GM21529 (cell line): ENCODE results near the gene LKAAEAR1.

Experiments
- ATAC-seq: cut with Tn5 transposase; IDR thresholded peaks from one replicate; pipeline ENCODE4 v1.9.1; 2021; ENCODE audit not compliant: unreplicated experiment

Gene LKAAEAR1

DNA sequence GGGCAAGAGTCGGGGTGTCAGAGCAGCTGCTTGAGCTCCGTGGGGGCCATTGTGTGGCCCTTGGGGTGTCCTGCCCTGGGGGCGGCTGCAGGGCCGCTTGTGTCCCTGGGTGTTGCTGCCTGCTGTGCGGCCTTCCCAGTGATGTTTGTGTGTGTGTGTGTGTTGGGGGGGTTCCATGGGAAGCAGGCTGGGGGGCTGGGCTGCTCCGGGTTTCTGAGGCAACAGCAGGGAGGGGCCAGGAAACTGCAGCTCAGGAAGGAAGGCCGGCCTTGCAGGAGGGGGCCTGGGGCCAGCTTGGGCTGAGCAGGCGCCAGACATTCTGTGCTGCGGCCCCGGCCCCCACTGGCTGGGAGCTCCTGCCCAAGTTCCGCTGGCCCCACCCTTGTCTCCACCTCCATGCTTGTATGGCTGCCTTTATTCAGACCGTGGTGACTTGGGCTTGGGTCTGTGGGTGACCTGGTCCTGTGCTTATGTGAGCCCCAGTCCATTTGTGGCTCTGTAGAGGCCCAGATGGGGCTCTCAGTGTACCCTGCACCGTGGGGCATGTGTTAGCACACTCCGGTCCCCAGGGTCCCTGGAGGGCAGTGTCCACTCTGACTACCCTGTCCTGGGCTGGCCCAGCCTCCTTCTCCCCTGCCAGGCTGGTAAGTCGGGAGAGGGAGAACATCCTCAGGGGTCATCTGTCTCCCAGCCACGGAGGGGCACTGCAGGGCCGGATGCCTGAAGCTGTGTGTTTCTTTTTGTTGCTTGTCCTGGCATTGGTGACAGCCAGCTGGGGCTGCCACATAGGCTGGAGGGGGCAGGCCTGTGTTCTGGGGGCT is 30.1 kb downstream of the LKAAEAR1 start:
- no peak for ATAC-seq

- ATAC-seq, result no peak
Measured at GRCh38 chr20:64052987-64053840, 31.0 kb downstream of the LKAAEAR1 start.

GRCh38 chr20:64052326-64052722 is 31.9 kb downstream of the LKAAEAR1 start:
- ATAC-seq, result no peak

DNA sequence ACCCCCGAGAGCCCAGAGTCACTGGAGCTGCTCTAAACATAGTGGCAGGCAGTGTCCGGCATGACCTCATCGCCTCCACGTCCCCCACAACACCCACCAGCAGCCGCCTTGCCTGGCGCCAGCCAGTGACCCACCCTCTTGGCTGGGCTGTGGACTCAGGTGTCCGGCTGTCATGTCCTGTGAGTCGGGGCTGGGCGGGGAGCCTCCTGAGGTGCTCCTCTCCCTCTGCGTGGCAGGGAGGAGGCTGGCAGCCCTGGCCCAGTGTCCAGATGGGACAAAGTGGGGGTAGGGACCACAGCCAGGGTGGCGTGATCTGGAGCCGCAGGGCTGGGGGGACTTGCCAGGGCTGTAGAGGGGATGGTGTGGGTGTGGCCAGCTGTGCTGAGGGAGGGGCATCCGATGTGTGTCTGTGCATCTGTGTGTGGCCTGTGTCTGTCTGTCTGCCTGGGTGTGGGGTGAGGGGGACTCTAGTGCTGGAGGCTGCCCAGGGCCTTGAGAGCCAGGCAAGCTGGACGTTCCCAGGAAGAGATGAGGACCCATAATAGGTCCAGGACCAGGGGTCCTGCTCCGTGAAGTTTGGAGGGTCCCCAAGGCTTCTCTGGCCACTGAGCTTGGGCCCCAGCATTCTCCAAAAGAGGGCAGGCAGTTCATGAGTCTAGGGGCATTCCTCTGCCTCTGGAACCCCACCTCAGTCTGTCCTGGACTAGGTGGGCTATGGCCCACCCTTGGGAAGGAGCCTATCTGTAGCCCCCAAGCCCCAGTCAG is 32.5 kb downstream of the LKAAEAR1 start:
- no peak for ATAC-seq

DNA sequence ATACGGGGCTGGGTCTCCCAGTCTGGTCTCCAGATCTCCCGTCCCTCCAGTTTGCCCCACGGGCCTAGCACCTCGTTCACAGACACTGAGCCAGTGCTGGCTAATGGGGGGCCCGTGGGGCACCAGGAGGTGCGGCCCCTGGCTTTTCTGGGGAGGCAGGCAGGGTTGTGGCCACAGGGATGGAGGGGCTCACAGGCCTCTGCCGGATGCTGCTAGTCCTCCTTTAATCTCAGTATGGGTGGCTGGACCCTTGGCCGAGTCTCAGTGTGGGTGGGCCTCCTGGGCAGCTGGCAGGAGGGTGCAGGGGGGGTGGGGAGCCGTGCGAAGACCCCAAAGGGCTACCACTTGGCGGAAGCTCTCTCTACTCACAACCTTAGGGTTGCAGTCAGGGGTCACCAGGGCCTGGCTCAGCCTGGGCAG is 33.2 kb downstream of the LKAAEAR1 start:
- no peak for ATAC-seq

DNA sequence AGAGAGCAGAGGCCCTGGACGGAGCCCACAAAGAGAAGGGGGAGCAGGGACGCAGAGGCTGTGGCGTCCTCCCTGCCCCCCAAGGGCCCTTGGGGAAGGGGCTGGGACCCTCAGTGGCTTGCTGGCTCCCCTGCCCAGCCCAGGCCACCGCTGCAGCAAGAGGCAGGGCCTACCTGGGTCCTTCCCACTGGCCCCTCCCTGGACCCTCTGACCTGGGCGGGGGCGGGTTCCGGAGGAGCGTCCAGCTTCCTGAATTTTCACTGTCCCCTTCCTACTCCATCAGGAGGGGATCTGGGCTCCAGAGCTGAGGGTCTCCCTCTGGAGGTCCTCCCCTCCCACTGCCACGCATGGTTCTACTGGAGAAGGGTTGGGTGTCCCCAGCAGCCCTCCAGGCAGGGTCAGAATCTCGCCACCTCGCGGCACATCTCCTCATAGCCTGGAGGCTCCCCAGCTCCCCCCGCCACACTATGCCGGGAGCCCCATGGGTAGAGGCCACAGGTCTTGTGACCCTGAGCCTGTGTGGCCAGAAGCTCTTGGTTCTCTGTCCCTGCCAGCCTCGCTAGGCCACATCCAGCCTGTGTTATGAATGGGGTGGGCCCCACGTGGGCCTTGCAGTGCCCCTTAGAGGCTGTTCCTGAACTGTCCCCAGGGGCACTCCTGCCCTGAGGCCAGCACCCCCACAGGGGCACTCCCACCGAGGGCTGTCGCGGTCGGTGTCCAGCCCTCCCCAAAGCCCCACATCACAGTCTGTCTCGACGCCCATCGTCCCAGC is 33.8 kb downstream of the LKAAEAR1 start:
- no peak for ATAC-seq

- no peak for ATAC-seq
Measured at GRCh38 chr20:64049878-64050260, 34.3 kb downstream of the LKAAEAR1 start.

DNA sequence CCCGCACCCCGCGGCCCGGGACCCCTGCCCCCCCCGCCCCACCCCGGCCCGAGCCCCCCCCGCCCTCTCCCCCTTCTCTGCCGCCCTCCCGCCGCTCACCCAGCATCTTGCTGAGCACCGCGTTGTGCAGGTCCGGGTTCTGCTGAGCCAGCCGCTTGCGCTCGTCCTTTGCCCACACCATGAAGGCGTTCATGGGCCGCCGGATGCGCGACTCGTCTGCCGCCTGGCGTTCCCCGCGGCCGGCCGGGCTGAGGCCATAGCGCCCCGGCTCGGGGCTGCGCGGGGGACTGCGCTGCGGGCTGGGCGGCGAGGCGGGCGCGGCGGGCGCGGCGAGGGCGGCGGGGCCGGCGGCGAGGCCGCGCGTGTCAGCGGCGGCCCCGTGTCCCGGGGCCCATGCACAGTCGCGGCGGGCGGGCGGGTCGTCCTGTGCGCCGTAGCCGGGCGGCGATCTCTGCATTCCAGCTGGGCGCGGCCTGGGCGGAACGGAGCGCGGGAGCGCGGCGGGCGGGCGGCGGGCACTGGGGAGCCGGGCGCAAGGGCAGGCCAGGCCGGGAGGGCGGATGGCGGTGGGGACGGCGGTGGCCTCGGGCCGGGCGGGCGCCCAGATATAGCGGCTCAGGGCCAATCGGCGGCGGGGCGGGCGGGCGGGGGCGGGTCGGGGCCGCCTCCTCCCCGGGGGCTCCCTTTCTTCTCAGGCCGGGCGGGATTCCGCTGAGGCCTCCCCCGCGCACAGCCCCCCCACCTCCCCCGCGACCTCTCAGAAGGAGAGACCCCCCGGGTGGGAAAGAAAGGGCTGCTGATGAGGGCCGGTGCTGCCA is 34.9 kb downstream of the LKAAEAR1 start, which contains the start of gene SOX18:
Gene SOX18 (minus strand): TSS at position 580 of the 818 bp plus-strand sequence. CDS start 123 bp downstream, at position 457.
- no peak for ATAC-seq

GRCh38 chr20:64048402-64049044 is 35.7 kb downstream of the LKAAEAR1 start:
- no peak for ATAC-seq

DNA sequence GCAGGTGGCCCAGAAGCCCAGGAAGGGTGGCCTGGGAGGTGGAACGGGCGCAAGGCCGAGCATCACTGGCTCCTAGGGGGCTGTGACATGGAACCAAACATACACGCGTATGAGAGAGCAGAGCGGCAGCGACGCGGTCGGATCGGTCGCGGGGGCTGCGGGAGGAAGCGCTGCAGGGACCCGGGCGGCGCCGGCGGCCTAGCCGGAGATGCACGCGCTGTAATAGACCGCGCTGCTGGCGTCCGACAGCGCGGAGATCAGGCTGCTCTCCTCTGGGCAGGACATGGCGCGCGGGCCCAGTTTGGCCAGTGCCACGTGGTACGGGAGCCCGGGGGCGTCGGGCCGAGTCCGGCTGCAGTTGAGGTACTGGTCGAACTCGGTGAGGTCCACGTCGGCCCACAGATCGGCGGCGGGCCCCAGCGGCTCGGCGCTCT is 36.2 kb downstream of the LKAAEAR1 start:
- no peak for ATAC-seq

GRCh38 chr20:64047046-64047389 is 37.2 kb downstream of the LKAAEAR1 start:
- ATAC-seq, result no peak

DNA sequence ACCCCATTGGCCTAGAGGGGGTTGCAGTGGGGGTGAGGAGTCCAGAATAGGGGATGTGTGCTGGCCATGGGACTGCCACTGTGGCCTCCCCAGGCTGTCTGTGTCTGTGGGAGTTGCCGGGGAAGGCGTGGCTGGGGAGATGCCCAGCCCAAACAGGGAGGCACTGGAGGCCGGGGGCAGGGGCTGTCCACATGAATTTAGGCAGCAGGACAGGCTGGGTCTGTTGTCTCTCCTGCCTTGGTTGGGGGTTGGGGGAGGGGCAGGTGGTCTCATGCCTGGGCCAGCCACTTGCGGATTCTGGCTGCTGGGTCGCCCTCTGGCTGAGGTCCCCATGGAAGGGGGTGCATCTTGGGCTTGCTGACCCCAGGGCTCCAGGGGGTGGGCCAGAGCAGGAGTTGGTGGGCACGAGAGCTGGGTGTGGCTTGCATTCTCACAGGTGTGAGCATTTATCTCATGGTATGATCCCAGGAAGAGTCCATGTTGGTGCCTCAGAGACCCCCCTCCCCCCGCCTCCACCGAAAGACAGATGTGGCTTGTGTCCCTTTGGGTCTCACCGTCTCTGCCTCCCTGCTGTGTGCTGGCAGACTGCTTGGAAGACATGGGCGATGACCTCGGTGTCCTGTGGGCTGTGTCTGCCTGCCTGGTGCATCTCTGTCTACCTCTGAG is 38.7 kb downstream of the LKAAEAR1 start:
- ATAC-seq, result no peak

GRCh38 chr20:64044484-64045247 is 39.5 kb downstream of the LKAAEAR1 start:
- no peak for ATAC-seq

DNA sequence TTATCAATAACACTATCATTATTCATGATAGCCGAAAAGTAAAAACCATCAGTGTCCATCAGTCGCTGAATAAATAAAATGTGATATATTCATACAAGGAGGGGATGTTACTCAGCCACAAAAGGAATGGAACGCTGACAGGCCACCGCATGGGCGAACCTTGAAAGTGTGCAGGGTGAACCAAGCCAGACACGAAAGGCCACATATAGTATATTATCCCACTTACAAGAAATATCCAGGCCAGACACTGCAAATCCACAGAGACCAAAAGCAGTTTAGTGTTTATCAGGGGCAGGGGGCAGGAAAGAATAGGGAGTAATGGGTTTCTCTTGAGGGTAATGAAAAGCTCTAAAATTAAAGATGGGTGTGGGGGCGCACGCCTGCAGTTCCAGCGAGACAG is 40.4 kb downstream of the LKAAEAR1 start:
- ATAC-seq, result no peak

DNA sequence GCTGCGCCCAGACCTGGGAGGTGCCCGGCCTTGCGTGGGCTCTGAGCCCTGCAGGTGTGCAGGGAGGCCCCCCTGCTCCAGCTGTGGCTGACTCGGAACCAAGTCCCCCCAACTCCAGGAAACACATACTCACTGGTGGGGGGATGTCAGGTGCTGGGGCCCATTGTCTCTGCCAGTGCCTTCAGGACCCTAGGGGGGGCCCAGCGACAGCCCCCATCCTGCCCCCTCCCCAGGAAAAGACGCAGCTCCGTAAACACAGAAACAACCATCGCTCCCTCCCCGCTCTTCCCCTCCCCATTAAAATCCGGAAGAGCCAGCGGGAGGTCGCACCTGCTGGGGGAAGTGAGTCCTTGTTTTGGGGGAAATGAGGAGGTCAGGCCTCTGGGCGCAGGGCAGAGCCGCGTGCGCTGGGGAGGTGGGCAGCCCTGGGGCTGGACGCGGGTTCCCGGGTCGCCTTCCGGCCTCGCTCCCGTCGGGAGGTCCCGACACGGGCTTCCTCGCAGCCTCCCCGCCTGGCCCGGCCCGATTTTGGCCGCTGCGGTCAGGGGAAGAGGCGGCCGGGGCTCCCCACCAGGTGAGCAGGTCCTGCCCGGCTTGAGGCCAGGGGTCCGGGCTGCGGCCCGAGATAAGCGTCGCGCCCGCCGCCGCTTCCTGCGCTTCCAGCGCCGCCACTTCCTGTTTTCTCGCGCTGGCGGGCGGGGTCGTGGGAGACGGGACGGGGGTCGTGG is 42.0 kb downstream of the LKAAEAR1 start:
- no peak for ATAC-seq

DNA sequence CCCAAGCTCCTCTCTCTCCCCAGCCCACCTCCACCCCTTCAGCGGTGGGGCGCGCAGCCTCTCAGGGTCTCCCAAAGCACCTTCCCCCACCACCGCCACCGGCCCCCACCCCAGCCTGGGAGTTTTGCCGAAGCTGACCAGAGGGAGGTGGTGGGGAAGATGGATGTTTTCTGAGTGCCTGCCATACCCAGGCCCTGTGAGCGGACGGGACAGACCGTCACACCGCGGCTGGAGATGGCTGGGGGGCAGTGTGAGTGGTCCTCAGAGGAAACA is 42.5 kb downstream of the LKAAEAR1 start:
- ATAC-seq, result no peak

- ATAC-seq, result no peak
Measured at GRCh38 chr20:64041040-64041780, 43.0 kb downstream of the LKAAEAR1 start.
